HCT116 (cell line): ENCODE measurements around the gene KRTAP1-4. TPM values are rescaled to one million over a fixed set of nuclear protein-coding genes. Genes with fewer than 3 reads are reported as not detected.

Experiments
- ATAC-seq: fragments of 200-7000 bp; cut with Tn5 transposase; 2 replicates; pipeline ENCODE4 v1.9.1; 2020; ENCODE audit warnings: mild to moderate bottlenecking, moderate library complexity
- BruUV-seq: library from RNA; stranded (reverse); fragments of 400-500 nt; replicated peaks from 2 replicates; lab custom pipeline; 2021; lab: Mats Ljungman, UMichigan
- CTCF ChIA-PET: fragments of 300-600 bp; sonication (Branson Sonifier 250); formaldehyde crosslinking; loops from one replicate; lab custom pipeline; 2021; ENCODE audit warnings: antibody characterized with exemption; lab: Charles Lee
- POLR2A ChIA-PET: fragments of 300-600, 350-600 bp; sonication (Branson Sonifier 250); formaldehyde crosslinking; loops from one replicate; lab custom pipeline; 2021; ENCODE audit warnings: antibody characterized with exemption; lab: Charles Lee
- RAD21 ChIA-PET, 2 experiments: fragments of 300-600 bp; sonication (Branson Sonifier 250); formaldehyde crosslinking; loops; one replicate each; lab custom pipeline; 2023; ENCODE audit warnings: low total read pairs in 2 of 2; ENCODE audit not compliant: uncharacterized antibody in 2 of 2, unreplicated experiment in 2 of 2, low non-redundant PET in 1 of 2; lab: Charles Lee
- DNase-seq: peaks from one replicate; pipeline ENCODE4 v3.0.0-alpha.2; 2010; ENCODE audit warnings: low read depth, low spot score
- H2AFZ ChIP-seq: fragments of 200-600 bp; shearing (Covaris generic), sonication (generic); 2 replicates; pipeline ENCODE4 v1.6.1; 2017; ENCODE audit warnings: low read depth, mixed run types, mixed read lengths, antibody characterized with exemption, low read length; ENCODE audit not compliant: poor library complexity, severe bottlenecking
- H3K27ac ChIP-seq: 2 replicates; pipeline ENCODE4 v1.5.1; 2012; ENCODE audit warnings: low read depth, low read length
- H3K27me3 ChIP-seq: fragments of 200-600 bp; sonication (generic); 2 replicates; pipeline ENCODE4 v1.6.1; 2016; ENCODE audit warnings: mixed run types, low read length, mixed read lengths; ENCODE audit not compliant: insufficient read depth
- H3K36me3 ChIP-seq, 2 experiments: fragments of 200-500 bp in 1 of 2; fragments of 200-600 bp in 1 of 2; sonication (Bioruptor generic) in 1 of 2; sonication (generic) in 1 of 2; 2 replicates each; pipeline versions ENCODE4 v1.5.1 to v1.6.1; 2014 to 2016; ENCODE audit warnings: low read length in 2 of 2, inconsistent platforms in 1 of 2, mixed read lengths in 1 of 2, mixed run types in 1 of 2; ENCODE audit not compliant: insufficient read depth in 2 of 2, control insufficient read depth in 1 of 2
- H3K4me1 ChIP-seq, 2 experiments: fragments of 200-600 bp in 1 of 2; sonication (generic) in 1 of 2; 2 replicates each; pipeline versions ENCODE4 v1.5.1 to v1.6.1; 2012 to 2017; ENCODE audit warnings: low read length in 2 of 2, inconsistent platforms in 1 of 2, mild to moderate bottlenecking in 1 of 2, mixed read lengths in 1 of 2, mixed run types in 1 of 2, moderate library complexity in 1 of 2; ENCODE audit not compliant: insufficient read depth in 2 of 2, control insufficient read depth in 1 of 2
- H3K4me2 ChIP-seq: fragments of 200-600 bp; sonication (generic); 2 replicates; pipeline ENCODE4 v1.6.1; 2017; ENCODE audit warnings: mixed run types, low read length, mixed read lengths
- H3K4me3 ChIP-seq, 2 experiments: fragments of 200-600 bp in 1 of 2; sonication (generic) in 1 of 2; replicated peaks in 1 of 2; 2 replicates each; pipeline ENCODE4 v1.5.1; 2011 to 2016; ENCODE audit warnings: low read length in 2 of 2, control low read depth in 1 of 2, low read depth in 1 of 2, mild to moderate bottlenecking in 1 of 2, mixed read lengths in 1 of 2, mixed run types in 1 of 2
- H3K79me2 ChIP-seq: fragments of 200-600 bp; sonication (generic); 2 replicates; pipeline ENCODE4 v1.6.1; 2017; ENCODE audit warnings: mild to moderate bottlenecking, mixed run types, low read length, moderate library complexity, mixed read lengths; ENCODE audit not compliant: insufficient read depth
- H3K9ac ChIP-seq: fragments of 200-600 bp; sonication (generic); 2 replicates; pipeline ENCODE4 v1.6.1; 2016; ENCODE audit warnings: low read length, mixed read lengths
- H3K9me2 ChIP-seq: fragments of 200-600 bp; sonication (generic), shearing (Covaris generic); 2 replicates; pipeline ENCODE4 v1.6.1; 2017; ENCODE audit warnings: mixed run types, mild to moderate bottlenecking, moderate library complexity; ENCODE audit not compliant: insufficient read depth
- H3K9me3 ChIP-seq, 2 experiments: fragments of 200-500 bp in 1 of 2; fragments of 200-600 bp in 1 of 2; sonication (Bioruptor generic) in 1 of 2; sonication (generic) in 1 of 2; 2 replicates each; pipeline ENCODE4 v1.6.1; 2014 to 2017; ENCODE audit warnings: low read length in 2 of 2, mixed read lengths in 2 of 2, inconsistent platforms in 1 of 2, low read depth in 1 of 2, mild to moderate bottlenecking in 1 of 2, mixed run types in 1 of 2, moderate library complexity in 1 of 2; ENCODE audit not compliant: control insufficient read depth in 1 of 2, insufficient read depth in 1 of 2
- H4K20me1 ChIP-seq: fragments of 200-600 bp; sonication (generic), shearing (Covaris generic); 2 replicates; pipeline ENCODE4 v1.6.1; 2017; ENCODE audit warnings: mixed run types, mild to moderate bottlenecking, moderate library complexity; ENCODE audit not compliant: insufficient read depth
- CBX3 ChIP-seq: IDR thresholded peaks from 2 replicates; pipeline ENCODE4 v1.6.1; 2012; ENCODE audit warnings: low read depth
- EZH2phosphoT487 ChIP-seq: fragments of 200-600 bp; IDR thresholded peaks from 2 replicates; pipeline ENCODE4 v1.6.1; 2018; ENCODE audit warnings: antibody characterized with exemption, borderline replicate concordance
- FOSL1 ChIP-seq: IDR thresholded peaks from 2 replicates; pipeline ENCODE4 v1.6.1; 2012; ENCODE audit warnings: low read depth
- JUND ChIP-seq: IDR thresholded peaks from 2 replicates; pipeline ENCODE4 v1.6.1; 2012
- SIN3A ChIP-seq: IDR thresholded peaks from 2 replicates; pipeline ENCODE4 v1.6.1; 2012; ENCODE audit warnings: low read depth
- SP1 ChIP-seq: IDR thresholded peaks from 2 replicates; pipeline ENCODE4 v1.6.1; 2012; ENCODE audit warnings: low read depth
- SRF ChIP-seq: IDR thresholded peaks from 2 replicates; pipeline ENCODE4 v1.6.1; 2012; ENCODE audit warnings: low read depth
- TCF7L2 ChIP-seq: IDR thresholded peaks from 2 replicates; pipeline ENCODE4 v1.7.0; 2011; ENCODE audit warnings: borderline replicate concordance, inconsistent platforms; ENCODE audit not compliant: insufficient read depth, insufficient read length; ENCODE audit errors: extremely low read depth
- ZFX ChIP-seq: fragments of 450-650 bp; IDR thresholded peaks from 2 replicates; pipeline ENCODE4 v1.6.1; 2017
- intact Hi-C: fragments of 100-400 bp; cut with micrococcal nuclease; formaldehyde crosslinking; loops from 2 replicates; pipeline ENCODE4 v1.10.0; 2022
- total RNA-seq: library from RNA; stranded (reverse); gene quantifications from one replicate; pipeline ENCODE4 v1.2.1, GENCODE V29; 2021; ENCODE audit not compliant: unreplicated experiment
- TF ChIP-seq, protein P1 (sequence below), 3 experiments: fragments of 200-600 bp in 1 of 3; sonication (generic) in 1 of 3; IDR thresholded peaks in 2 of 3; conservative IDR thresholded peaks in 1 of 3; 2 replicates each; pipeline ENCODE4 v1.5.1; 2012 to 2017; ENCODE audit warnings: low read depth in 2 of 3, low read length in 2 of 3, antibody characterized with exemption in 1 of 3, borderline replicate concordance in 1 of 3, control low read depth in 1 of 3, mild to moderate bottlenecking in 1 of 3, mixed read lengths in 1 of 3, mixed run types in 1 of 3, moderate library complexity in 1 of 3; ENCODE audit not compliant: insufficient read depth in 1 of 3
- TF ChIP-seq, protein P2 (sequence below): IDR thresholded peaks from 2 replicates; pipeline ENCODE4 v1.6.1; 2011; ENCODE audit warnings: mild to moderate bottlenecking, low read length, moderate library complexity; ENCODE audit not compliant: insufficient replicate concordance; ENCODE audit errors: extremely low read depth
- TF ChIP-seq, protein P3 (sequence below): IDR thresholded peaks from 2 replicates; pipeline ENCODE4 v1.6.1; 2012

The KRTAP1-4 gene
- total RNA-seq, 1 experiment from 2014 or later: not detected

DNA sequence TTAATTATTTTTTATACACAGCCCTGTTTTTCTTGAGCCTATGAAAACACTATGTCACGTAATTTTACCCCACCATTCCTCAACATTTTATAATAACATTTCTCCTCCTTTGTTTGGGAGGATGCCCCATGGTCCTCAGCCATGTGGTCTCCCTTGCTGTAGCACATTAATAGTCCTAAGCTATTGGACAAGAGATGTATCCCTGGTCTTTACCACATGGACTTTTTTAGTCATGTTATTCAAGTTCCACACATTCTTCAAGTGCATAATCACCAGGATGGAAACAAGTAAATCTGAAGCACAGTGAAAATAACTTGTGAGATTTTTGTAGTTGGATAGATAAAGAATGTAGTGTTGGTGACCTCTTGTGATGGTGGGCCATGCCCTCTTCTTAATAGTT, 32.0 kb upstream of the KRTAP1-4 start:
- Histone ChIP-seq H3K4me2 (no peak overlapping the region), H4K20me1 (no peaks in the 10 kb centered on the region), H3K79me2 (no peaks in the 10 kb centered on the region), H3K27me3 (no peaks in the 10 kb centered on the region), H3K9me2 (no peaks in the 10 kb centered on the region), H3K4me3 (no peak overlapping the region), H3K9ac (0 out of 2 replicates have a peak overlapping the region, but pooled peaks have one; percentile 10), H3K4me1 (peaks cover 48 to 75% of the 10 kb centered on the region in 2 experiments), H3K27ac (peak overlapping the region; percentile 85), H3K36me3 (peaks cover 0 to 7% of the 10 kb centered on the region in 2 experiments; a peak in 1 of 4 replicates), H3K9me3 (peaks cover 0 to 8% of the 10 kb centered on the region in 2 experiments; a peak in 1 of 4 replicates), H2AFZ (no peak overlapping the region)
- TF ChIP-seq, protein P1, sequence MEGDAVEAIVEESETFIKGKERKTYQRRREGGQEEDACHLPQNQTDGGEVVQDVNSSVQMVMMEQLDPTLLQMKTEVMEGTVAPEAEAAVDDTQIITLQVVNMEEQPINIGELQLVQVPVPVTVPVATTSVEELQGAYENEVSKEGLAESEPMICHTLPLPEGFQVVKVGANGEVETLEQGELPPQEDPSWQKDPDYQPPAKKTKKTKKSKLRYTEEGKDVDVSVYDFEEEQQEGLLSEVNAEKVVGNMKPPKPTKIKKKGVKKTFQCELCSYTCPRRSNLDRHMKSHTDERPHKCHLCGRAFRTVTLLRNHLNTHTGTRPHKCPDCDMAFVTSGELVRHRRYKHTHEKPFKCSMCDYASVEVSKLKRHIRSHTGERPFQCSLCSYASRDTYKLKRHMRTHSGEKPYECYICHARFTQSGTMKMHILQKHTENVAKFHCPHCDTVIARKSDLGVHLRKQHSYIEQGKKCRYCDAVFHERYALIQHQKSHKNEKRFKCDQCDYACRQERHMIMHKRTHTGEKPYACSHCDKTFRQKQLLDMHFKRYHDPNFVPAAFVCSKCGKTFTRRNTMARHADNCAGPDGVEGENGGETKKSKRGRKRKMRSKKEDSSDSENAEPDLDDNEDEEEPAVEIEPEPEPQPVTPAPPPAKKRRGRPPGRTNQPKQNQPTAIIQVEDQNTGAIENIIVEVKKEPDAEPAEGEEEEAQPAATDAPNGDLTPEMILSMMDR (IDR thresholded peaks at IDR 0.05 in 2 of 3, conservative IDR thresholded peaks at IDR 0.05 in 1 of 3; ENCODE audit: borderline replicate concordance in 1 of 3, insufficient read depth in 1 of 3, low read depth in 2 of 3, low read length in 2 of 3): no peak
- TF ChIP-seq SIN3A (no peak), ZFX (no peak), SRF (peak; percentile 24; the same call in 1 of the 2 replicates), CBX3 (0 out of 2 replicates have a peak, but pooled peaks have one; percentile 19), SP1 (peak; percentile 21; the same call in 1 of the 2 replicates), EZH2phosphoT487 (no peak), JUND (0 out of 2 replicates have a peak, but pooled peaks have one; percentile 9), TCF7L2 (no peak), FOSL1 (peak; percentile 21; the same call in 1 of the 2 replicates)
- TF ChIP-seq, protein P2, sequence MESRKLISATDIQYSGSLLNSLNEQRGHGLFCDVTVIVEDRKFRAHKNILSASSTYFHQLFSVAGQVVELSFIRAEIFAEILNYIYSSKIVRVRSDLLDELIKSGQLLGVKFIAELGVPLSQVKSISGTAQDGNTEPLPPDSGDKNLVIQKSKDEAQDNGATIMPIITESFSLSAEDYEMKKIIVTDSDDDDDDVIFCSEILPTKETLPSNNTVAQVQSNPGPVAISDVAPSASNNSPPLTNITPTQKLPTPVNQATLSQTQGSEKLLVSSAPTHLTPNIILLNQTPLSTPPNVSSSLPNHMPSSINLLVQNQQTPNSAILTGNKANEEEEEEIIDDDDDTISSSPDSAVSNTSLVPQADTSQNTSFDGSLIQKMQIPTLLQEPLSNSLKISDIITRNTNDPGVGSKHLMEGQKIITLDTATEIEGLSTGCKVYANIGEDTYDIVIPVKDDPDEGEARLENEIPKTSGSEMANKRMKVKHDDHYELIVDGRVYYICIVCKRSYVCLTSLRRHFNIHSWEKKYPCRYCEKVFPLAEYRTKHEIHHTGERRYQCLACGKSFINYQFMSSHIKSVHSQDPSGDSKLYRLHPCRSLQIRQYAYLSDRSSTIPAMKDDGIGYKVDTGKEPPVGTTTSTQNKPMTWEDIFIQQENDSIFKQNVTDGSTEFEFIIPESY: no peak
- TF ChIP-seq, protein P3, sequence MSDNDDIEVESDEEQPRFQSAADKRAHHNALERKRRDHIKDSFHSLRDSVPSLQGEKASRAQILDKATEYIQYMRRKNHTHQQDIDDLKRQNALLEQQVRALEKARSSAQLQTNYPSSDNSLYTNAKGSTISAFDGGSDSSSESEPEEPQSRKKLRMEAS: peak; percentile 60; the same call in 1 of the 2 replicates
- ChIA-PET POLR2A (no interaction called here), CTCF (no interaction called here), RAD21 (no interaction called here)
- intact Hi-C loops: no loop called here
- BruUV-seq: no TSS peak
- ATAC-seq: no peak
- DNase-seq: no peak
